GM12891 (cell line): ENCODE data around the gene APBA2.

Source experiments
- DNase-seq: peaks from one replicate; pipeline ENCODE4 v3.0.0; 2011; ENCODE audit warnings: low spot score; ENCODE audit not compliant: insufficient read length
- FAIRE-seq: peaks from 2 replicates; lab custom pipeline; 2011; peaks lifted over from hg19 to GRCh38; lab: Jason Lieb, UNC
- PAX5 ChIP-seq: IDR thresholded peaks from 2 replicates; pipeline ENCODE4 v1.6.1; 2011; ENCODE audit warnings: low read length, moderate library complexity, mild to moderate bottlenecking; ENCODE audit not compliant: insufficient read depth, severe bottlenecking
- POLR2A ChIP-seq: IDR thresholded peaks from 2 replicates; pipeline ENCODE4 v1.6.1; 2011; ENCODE audit warnings: low read depth, low read length, control low read depth
- POLR2AphosphoS5 ChIP-seq: IDR thresholded peaks from 2 replicates; pipeline ENCODE4 v1.6.1; 2011; ENCODE audit warnings: low read depth, low read length, control low read depth
- POU2F2 ChIP-seq: IDR thresholded peaks from 2 replicates; pipeline ENCODE4 v1.6.1; 2011; ENCODE audit warnings: low read depth, mild to moderate bottlenecking, control low read depth, low read length, moderate library complexity
- SPI1 ChIP-seq: IDR thresholded peaks from 2 replicates; pipeline ENCODE4 v1.6.1; 2011; ENCODE audit warnings: low read depth, low read length, control low read depth
- TAF1 ChIP-seq: IDR thresholded peaks from 2 replicates; pipeline ENCODE4 v1.6.1; 2011; ENCODE audit warnings: low read depth, low read length, control low read depth

APBA2 gene

DNA sequence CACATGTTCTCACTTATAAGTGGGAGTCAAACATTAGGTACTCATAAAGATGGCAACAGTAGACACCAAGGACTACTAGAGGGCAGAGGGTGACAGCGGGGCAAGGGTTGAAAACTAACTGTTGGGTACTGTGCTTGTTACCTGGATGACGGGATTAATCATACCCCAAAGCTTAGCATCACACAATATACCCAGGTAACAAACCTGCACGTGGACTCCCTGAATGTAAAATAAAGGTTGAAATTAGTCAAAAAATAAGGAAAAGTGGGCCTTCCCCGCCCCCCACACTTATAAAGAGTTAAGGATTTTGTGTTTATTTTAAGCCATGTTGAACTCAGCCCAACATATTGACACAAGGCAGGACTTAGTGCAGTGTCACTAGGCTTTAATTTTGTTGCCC, 96.1 kb downstream of the APBA2 start:
- TF ChIP-seq SPI1: no peak
- TF ChIP-seq POU2F2: no peak
- TF ChIP-seq POLR2AphosphoS5: no peak
- TF ChIP-seq POLR2A: no peak
- TF ChIP-seq TAF1: no peak
- TF ChIP-seq PAX5: no peak
- DNase-seq: no peak
- no peak for FAIRE-seq

DNA sequence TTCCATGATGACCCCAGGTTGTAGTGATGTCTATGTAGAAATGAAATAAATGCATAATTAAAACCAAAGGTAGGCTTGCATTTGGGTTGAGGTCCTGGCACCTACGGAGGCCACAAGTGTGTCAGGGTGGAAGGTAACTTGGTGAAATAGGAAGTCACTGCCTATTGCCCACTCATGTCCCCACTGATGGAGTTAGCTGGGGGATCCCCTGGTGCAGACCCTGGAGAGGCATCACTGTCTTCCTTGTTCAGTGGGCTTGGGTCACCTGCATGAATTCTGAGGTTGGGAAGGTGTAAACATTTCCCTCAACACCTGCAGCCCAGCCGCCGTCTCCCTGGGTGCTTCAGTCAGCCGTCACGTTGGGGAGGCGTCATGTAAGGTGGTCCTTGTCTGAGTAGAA, 97.1 kb downstream of the APBA2 start:
- TF ChIP-seq POLR2A: no peak
- TF ChIP-seq TAF1: no peak
- TF ChIP-seq POLR2AphosphoS5: no peak
- no peak for TF ChIP-seq PAX5
- TF ChIP-seq POU2F2: no peak
- no peak for TF ChIP-seq SPI1
- DNase-seq: no peak
- FAIRE-seq: no peak

DNA sequence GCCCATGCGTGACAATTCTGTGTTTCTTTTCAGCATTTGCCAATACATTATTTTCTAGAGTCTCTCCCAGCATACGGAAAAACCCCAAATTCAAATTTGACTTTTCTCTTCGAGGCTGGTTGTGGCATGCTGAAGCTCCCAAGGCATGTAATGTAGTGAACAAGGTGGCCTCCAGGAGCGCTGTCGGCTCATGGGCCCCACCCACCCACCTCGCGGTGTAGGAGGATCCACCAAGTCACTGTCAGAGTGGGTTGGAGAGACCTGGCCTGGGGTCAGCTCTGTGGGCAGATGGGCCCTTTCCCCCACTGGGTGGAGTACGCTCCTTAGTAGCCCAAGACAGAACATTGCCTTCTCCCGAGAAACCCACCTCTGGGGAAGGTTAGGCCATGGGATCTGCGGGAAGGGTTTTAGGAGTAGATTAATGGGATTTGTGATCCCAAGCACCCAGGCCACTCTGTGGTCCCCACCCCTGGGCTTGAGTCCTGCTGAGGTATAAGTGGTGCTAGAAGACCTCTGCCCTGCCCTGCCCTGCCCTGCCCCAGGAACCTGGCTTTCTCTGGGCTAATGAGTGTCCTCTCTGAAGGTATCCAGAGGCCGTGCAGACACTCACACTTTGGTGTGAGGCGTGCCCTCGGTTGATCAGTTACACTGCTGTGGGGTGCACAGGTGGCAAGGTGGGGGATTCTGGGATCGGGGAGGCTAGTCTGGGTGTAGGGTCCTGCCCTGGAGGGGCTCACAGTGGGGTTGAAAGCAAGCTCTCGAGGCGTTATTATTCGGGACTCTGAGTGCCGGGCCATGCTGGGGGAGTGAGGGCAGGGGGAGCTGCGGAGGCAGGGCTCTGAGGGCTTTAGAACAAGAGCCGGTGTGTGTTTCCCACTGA, 97.9 kb downstream of the APBA2 start:
- TF ChIP-seq POLR2AphosphoS5 (no peak), PAX5 (no peak), POLR2A (no peak), POU2F2 (no peak), TAF1 (no peak), SPI1 (no peak)
- DNase-seq (no peak), FAIRE-seq (no peak)

DNA sequence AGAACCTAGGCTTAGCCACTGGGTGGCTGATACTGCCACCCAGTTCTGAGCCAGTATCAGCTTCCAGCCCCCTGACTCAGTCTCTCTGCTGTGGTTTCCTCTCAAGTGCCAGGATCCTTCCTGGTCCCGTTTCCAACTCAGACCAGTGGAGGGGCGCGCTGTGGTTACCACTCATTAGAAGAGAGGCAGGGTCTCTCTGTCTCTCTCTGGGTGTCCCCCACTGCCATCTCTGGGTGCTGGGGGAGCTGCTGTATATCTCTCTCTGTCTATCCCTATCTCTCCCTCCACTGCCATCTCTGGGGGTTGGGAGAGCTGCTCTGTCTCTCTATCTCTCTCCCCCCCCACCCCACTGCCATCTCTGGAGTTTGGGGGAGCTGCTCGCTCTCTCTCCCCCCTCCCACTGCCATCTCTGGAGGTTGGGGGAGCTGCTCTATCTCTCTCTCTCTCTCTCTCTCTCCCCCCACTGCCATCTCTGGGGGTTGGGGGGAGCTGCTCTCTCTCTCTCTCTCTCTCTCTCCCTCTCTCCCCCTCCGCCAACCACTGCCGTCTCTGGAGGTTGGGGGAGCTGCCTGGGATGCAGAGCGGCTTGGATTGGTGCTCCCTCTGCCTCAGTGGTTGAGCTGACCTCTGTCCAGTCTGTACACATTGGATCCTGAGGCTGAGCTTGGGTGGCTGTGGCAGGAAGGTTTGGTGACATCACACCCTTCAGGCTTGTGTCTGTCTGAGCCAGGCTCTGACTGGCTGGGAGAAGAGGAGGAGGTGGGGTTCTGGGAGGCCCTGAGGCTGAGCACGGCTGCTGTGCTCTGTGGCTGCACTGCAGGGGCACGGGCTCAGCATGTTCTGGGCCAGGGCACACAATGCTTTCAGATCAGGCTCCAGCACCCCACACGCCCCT, 98.9 kb downstream of the APBA2 start:
- FAIRE-seq (no peak), DNase-seq (no peak)
- TF ChIP-seq POU2F2 (no peak), PAX5 (no peak), POLR2A (no peak), SPI1 (no peak), TAF1 (no peak), POLR2AphosphoS5 (no peak)

DNA sequence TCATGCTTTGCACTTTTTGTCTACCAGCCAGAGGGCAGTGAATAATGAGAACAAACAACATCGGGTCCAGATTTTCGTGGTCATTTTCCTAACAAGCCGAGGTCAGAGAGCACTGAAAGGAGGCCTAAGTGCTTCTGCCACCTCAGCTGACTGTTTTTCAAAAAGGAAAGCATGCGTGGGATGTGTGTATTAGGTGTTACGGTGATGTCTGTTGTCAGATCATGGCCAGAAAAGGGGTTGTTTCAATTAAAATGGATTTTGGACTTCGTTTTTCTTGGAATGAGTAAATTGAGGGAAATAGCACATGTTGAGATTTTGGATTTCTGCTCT, 99.5 kb downstream of the APBA2 start:
- DNase-seq: no peak
- TF ChIP-seq SPI1 (no peak), POLR2A (no peak), POLR2AphosphoS5 (no peak)
- FAIRE-seq: no peak

DNA sequence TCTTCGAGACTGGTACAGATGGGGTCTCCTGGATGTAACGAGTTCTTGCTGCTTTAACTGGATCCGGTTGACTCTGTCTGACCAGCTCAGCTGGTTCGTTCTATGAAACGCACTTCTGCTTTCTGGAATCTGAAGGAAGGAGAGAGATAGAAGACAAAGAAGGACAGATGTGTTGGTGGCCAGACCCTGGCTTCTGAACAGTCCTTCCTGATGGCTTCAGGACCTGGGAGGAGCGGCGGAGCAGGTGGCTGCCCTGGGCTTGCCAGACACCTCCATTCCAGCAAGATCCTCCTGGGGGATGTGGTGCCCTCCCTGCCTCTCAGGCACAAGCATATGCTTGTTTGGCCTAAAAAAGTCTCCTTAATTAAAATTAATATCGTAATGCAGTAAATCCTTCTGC, 99.9 kb downstream of the APBA2 start:
- DNase-seq: no peak
- TF ChIP-seq POLR2A: no peak
- no peak for TF ChIP-seq TAF1
- FAIRE-seq: no peak

DNA sequence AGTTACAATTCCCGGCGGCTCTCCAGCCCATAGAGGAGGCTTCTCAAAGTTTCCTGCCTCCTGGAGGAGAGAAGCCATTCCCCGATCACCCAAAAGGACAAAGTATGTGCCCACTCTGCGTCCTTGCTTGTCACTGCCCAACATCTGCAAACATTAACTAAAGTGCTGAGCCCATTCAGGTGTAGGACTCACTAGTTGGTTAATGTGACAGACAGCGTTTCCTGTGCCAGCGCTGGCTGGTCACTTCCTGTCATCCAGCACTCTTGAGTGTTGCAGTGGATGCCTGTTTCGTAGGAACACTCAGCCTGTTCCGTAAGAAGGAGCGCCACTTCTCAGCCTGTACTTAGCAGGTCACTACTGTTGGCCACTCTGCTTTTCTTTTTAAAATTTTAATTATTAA, 100.3 kb downstream of the APBA2 start:
- FAIRE-seq: no peak
- DNase-seq: no peak
- TF ChIP-seq TAF1 (no peak), POU2F2 (no peak), PAX5 (no peak), SPI1 (no peak), POLR2A (no peak), POLR2AphosphoS5 (no peak)

DNA sequence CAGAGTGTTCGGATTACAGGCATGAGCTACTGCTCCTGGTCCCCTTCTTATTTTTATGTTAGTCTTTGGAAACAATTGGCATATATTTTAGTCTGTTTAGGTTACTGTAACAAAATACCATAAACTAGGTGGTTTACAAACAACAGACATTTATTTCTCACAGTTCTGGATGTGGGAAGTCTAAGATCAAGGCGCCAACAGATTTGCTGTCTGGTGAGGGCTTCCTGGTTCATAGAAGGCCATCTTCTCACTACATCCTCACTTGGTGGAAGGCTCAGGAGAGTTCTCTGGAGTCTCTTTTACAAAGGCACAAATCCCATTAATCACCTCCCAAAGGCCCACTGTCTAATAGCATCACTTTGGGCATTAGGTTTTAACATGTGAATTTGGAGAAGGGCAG, 101.0 kb downstream of the APBA2 start:
- FAIRE-seq (no peak), DNase-seq (no peak)
- TF ChIP-seq POLR2AphosphoS5 (no peak), POU2F2 (no peak), TAF1 (no peak), POLR2A (no peak), PAX5 (no peak), SPI1 (no peak)

DNA sequence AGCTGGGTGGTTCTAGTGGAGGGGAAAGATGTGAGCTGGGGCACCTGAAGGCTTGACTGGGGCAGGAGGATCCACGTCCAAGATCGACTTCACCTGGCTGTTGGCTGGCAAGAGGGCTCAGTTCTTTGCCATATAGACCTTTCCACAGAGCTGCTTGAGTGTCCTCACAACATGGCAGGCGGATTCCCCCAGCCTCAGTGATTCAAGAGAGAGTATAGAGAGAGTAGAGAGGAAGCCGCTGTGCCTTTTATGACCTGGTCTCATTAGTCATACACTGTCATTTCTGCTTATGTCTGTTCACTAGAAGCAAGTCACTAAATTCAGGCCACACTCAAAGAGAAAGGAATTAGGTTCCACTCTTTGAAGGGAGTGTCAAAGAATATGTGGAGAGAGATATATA, 101.6 kb downstream of the APBA2 start:
- no peak for FAIRE-seq

More for the DNA sequence above, 101.6 kb downstream of the APBA2 start:
- TF ChIP-seq PAX5 (no peak), TAF1 (no peak), SPI1 (no peak)
- no peak for DNase-seq
